GM12878 (cell line): Measurements from ENCODE around the gene KLKB1. TPM values are rescaled to one million over a fixed set of nuclear protein-coding genes. Genes with fewer than 3 reads are reported as not detected.

Source experiments
- ATAC-seq: fragments of 200-7000 bp; cut with Tn5 transposase; 3 replicates; pipeline ENCODE4 v1.9.1; 2020; ENCODE audit warnings: mild to moderate bottlenecking, moderate library complexity
- BruUV-seq: library from RNA; stranded (reverse); fragments of 400-500 nt; replicated peaks from 2 replicates; lab custom pipeline; 2021; lab: Mats Ljungman, UMichigan
- CTCF ChIA-PET: fragments of 300-600 bp; sonication (Branson Sonifier 250); formaldehyde crosslinking; extraction: SDS; loops from one replicate; lab custom pipeline; 2021; ENCODE audit warnings: inconsistent platforms; lab: Yijun Ruan, JAX
- POLR2A ChIA-PET: fragments of 350-600 bp; formaldehyde crosslinking; extraction: SDS; loops from one replicate; lab custom pipeline; 2021; ENCODE audit warnings: inconsistent platforms; lab: Charles Lee
- RAD21 ChIA-PET: fragments of 300-600 bp; sonication (Branson Sonifier 250); formaldehyde crosslinking; loops from one replicate; lab custom pipeline; 2023; ENCODE audit warnings: antibody characterized with exemption; ENCODE audit not compliant: unreplicated experiment; lab: Charles Lee
- SMC1A ChIA-PET: fragments of 300-600 bp; sonication (Branson Sonifier 250); formaldehyde crosslinking; loops from one replicate; lab custom pipeline; 2023; ENCODE audit not compliant: unreplicated experiment, uncharacterized antibody; lab: Charles Lee
- DNase-seq: peaks from one replicate; pipeline ENCODE4 v3.0.0-alpha.2; 2011; ENCODE audit warnings: low read depth, low spot score
- FAIRE-seq: peaks from 3 replicates; lab custom pipeline; 2011; peaks lifted over from hg19 to GRCh38; lab: Jason Lieb, UNC
- H2AFZ ChIP-seq: 2 replicates; pipeline ENCODE4 v1.6.0; 2011; ENCODE audit warnings: low read depth, low read length, control low read depth; ENCODE audit not compliant: control insufficient read depth
- H3K27ac ChIP-seq: 2 replicates; pipeline ENCODE4 v1.5.1; 2011; ENCODE audit warnings: control low read depth; ENCODE audit not compliant: control insufficient read depth, insufficient read depth
- H3K27me3 ChIP-seq, 2 experiments: replicated peaks in 1 of 2; 2 replicates each; pipeline versions ENCODE4 v1.6.0 to v1.6.1; 2011; ENCODE audit warnings: low read length in 1 of 2; ENCODE audit not compliant: control insufficient read depth in 2 of 2, insufficient read depth in 2 of 2
- H3K36me3 ChIP-seq, 2 experiments: 2 replicates each; pipeline ENCODE4 v1.5.1; 2011; ENCODE audit warnings: low read length in 1 of 2; ENCODE audit not compliant: control insufficient read depth in 2 of 2, insufficient read depth in 2 of 2
- H3K4me1 ChIP-seq: 2 replicates; pipeline ENCODE4 v1.6.1; 2011; ENCODE audit warnings: mild to moderate bottlenecking, low read length, moderate library complexity, mixed read lengths; ENCODE audit not compliant: control insufficient read depth, insufficient read depth
- H3K4me2 ChIP-seq: 2 replicates; pipeline ENCODE4 v1.6.0; 2011; ENCODE audit warnings: control low read depth; ENCODE audit not compliant: control insufficient read depth, insufficient read depth
- H3K4me3 ChIP-seq: fragments of 200-600 bp; sonication (generic); 2 replicates; pipeline ENCODE4 v1.5.1; 2016
- H3K79me2 ChIP-seq: 2 replicates; pipeline ENCODE4 v1.6.0; 2011; ENCODE audit warnings: low read length; ENCODE audit not compliant: control insufficient read depth, insufficient read depth
- H3K9ac ChIP-seq: 2 replicates; pipeline ENCODE4 v1.8.0; 2011; ENCODE audit warnings: low read length, control low read depth, mixed read lengths; ENCODE audit not compliant: control insufficient read depth, insufficient read depth
- H3K9me3 ChIP-seq: replicated peaks from 3 replicates; pipeline ENCODE4 v1.5.1; 2011; ENCODE audit warnings: mild to moderate bottlenecking, low read length; ENCODE audit not compliant: control insufficient read depth, insufficient read depth
- H4K20me1 ChIP-seq: 2 replicates; pipeline ENCODE4 v1.6.0; 2011; ENCODE audit not compliant: control insufficient read depth, insufficient read depth
- BACH1 ChIP-seq: fragments of 450-650 bp; IDR thresholded peaks from 2 replicates; pipeline ENCODE4 v1.6.1; 2017; ENCODE audit warnings: mild to moderate bottlenecking, borderline replicate concordance
- BHLHE40 ChIP-seq, 2 experiments: fragments of 450-650 bp in 1 of 2; IDR thresholded peaks; 2 replicates each; pipeline ENCODE4 v1.6.1; 2011 to 2017; ENCODE audit warnings: low read depth in 2 of 2, borderline replicate concordance in 1 of 2, improper control_type of control experiment in 1 of 2, low read length in 1 of 2, mild to moderate bottlenecking in 1 of 2
- BMI1 ChIP-seq: fragments of 450-650 bp; IDR thresholded peaks from 2 replicates; pipeline ENCODE4 v1.6.1; 2016; ENCODE audit warnings: mild to moderate bottlenecking, moderate library complexity, borderline replicate concordance
- CHD1 ChIP-seq: IDR thresholded peaks from 2 replicates; pipeline ENCODE4 v1.6.1; 2012; ENCODE audit warnings: low read depth, low read length, improper control_type of control experiment
- EGR1 ChIP-seq, 2 experiments: IDR thresholded peaks; 1 replicate in 1 of 2; 2 replicates in 1 of 2; pipeline ENCODE4 v1.6.1; 2011 to 2012; ENCODE audit warnings: low read depth in 2 of 2, low read length in 2 of 2, borderline replicate concordance in 1 of 2, mild to moderate bottlenecking in 1 of 2, moderate library complexity in 1 of 2
- IKZF2 ChIP-seq, 2 experiments: fragments of 450-650 bp; IDR thresholded peaks; 2 replicates each; pipeline ENCODE4 v1.6.1; 2017; ENCODE audit warnings: mild to moderate bottlenecking in 2 of 2, moderate library complexity in 2 of 2
- IRF5 ChIP-seq: fragments of 450-650 bp; IDR thresholded peaks from 2 replicates; pipeline ENCODE4 v1.6.1; 2017; ENCODE audit warnings: borderline replicate concordance
- JUND ChIP-seq: IDR thresholded peaks from 2 replicates; pipeline ENCODE4 v1.6.1; 2012; ENCODE audit warnings: low read depth, mild to moderate bottlenecking, low read length, improper control_type of control experiment, moderate library complexity
- MTA2 ChIP-seq: fragments of 450-650 bp; IDR thresholded peaks from 2 replicates; pipeline ENCODE4 v1.6.1; 2016; ENCODE audit warnings: low read depth, mild to moderate bottlenecking, moderate library complexity
- NBN ChIP-seq: fragments of 450-650 bp; IDR thresholded peaks from 2 replicates; pipeline ENCODE4 v1.6.1; 2016
- PAX8 ChIP-seq: fragments of 450-650 bp; IDR thresholded peaks from 2 replicates; pipeline ENCODE4 v1.6.1; 2017; ENCODE audit warnings: mild to moderate bottlenecking, moderate library complexity
- PBX3 ChIP-seq: IDR thresholded peaks from 2 replicates; pipeline ENCODE4 v1.6.1; 2011; ENCODE audit warnings: mild to moderate bottlenecking, low read depth, low read length, moderate library complexity; ENCODE audit not compliant: insufficient replicate concordance
- POLR2A ChIP-seq: IDR thresholded peaks from 2 replicates; pipeline ENCODE4 v1.6.1; 2011; ENCODE audit warnings: low read depth, mild to moderate bottlenecking, low read length
- USF1 ChIP-seq: IDR thresholded peaks from 2 replicates; pipeline ENCODE4 v1.6.1; 2011; ENCODE audit warnings: borderline replicate concordance, low read depth, mild to moderate bottlenecking, moderate library complexity, mixed read lengths, low read length; ENCODE audit not compliant: insufficient read depth; ENCODE audit errors: extremely low read length
- YY1 ChIP-seq: IDR thresholded peaks from 2 replicates; pipeline ENCODE4 v1.6.1; 2011; ENCODE audit warnings: low read depth, mild to moderate bottlenecking, low read length
- ZBED1 ChIP-seq: IDR thresholded peaks from 2 replicates; pipeline ENCODE4 v1.6.1; 2016; ENCODE audit warnings: borderline replicate concordance
- WGBS: methylation state at CpG from one replicate; pipeline ENCODE4 v1.1.6; 2016; ENCODE audit warnings: low lambda C conversion rate; ENCODE audit not compliant: insufficient replicate concordance, insufficient coverage; ENCODE audit errors: missing lambda C conversion rate; 5-methylcytosine and 5-hydroxymethylcytosine counted together
- in situ Hi-C: fragments of 300-500 bp; cut with MboI; formaldehyde crosslinking; loops from 9 replicates; pipeline ENCODE4 v1.14.3; 2018; ENCODE audit warnings: mixed read lengths
- intact Hi-C: fragments of 100-400 bp; cut with micrococcal nuclease; formaldehyde crosslinking; loops from one replicate; pipeline ENCODE4 v1.14.2; 2022; ENCODE audit not compliant: unreplicated experiment
- polyA plus RNA-seq, 11 experiments: library from polyadenylated mRNA; depleted of rRNA in 4 of 11; unstranded in 6 of 11; stranded (reverse) in 5 of 11; fragments of >200 nt; fragmentation: Nextera tagmentation in 4 of 11; fragmentation: Illumina TruSeq in 1 of 11; extraction: Ambion mirVana in 4 of 11; extraction: Trizol in 1 of 11; gene quantifications; 1 replicate in 1 of 11; 2 replicates in 10 of 11; pipeline versions ENCODE4 v1.2.1 to v1.2.3, GENCODE V29; 2011 to 2016; ENCODE audit warnings: inconsistent platforms in 2 of 11, missing spikeins in 2 of 11, low read depth in 1 of 11
- total RNA-seq, 4 experiments: library from RNA; depleted of rRNA in 3 of 4; stranded (reverse); fragments of >200 nt in 3 of 4; fragmentation: Illumina TruSeq in 1 of 4; extraction: Trizol in 1 of 4; gene quantifications; 2 replicates each; pipeline versions ENCODE4 v1.2.1 to v1.2.3, GENCODE V29; 2013 to 2021

The KLKB1 gene
- total and polyA plus RNA-seq, 10 of the 15 experiments (the other 5 are each of a cell fraction or from before 2014, with no cell fraction given), result 0.04 TPM; not detected in 9

- ChIA-PET CTCF (no interaction called here), SMC1A (interaction anchor here (0.9 kb wide), 1 partner anchor 11 kb away, joined by 3 read pairs; no protein-coding TSS in a partner anchor)
Measured at GRCh38 chr4:186307497-186307896, 80.2 kb downstream of the KLKB1 start.

More at GRCh38 chr4:186307497-186307896, 80.2 kb downstream of the KLKB1 start:
- no peak overlapping the region for H3K4me3 ChIP-seq
- no peak for TF ChIP-seq MTA2
- no peak for TF ChIP-seq JUND
- TF ChIP-seq NBN, result no peak
- TF ChIP-seq IRF5, result no peak
- TF ChIP-seq BHLHE40 (IDR thresholded peaks at IDR 0.05; ENCODE audit: borderline replicate concordance in 1 of 2, low read depth in 2 of 2, low read length in 1 of 2), result no peak
- no peak for TF ChIP-seq EGR1 (IDR thresholded peaks at IDR 0.05; ENCODE audit: borderline replicate concordance in 1 of 2, low read depth in 2 of 2, low read length in 2 of 2)
- TF ChIP-seq PBX3, result no peak
- TF ChIP-seq PAX8, result no peak
- TF ChIP-seq CHD1, result no peak
- no peak for TF ChIP-seq POLR2A
- TF ChIP-seq ZBED1, result no peak
- no peak for TF ChIP-seq USF1
- TF ChIP-seq BMI1, result no peak
- TF ChIP-seq IKZF2 (IDR thresholded peaks at IDR 0.05), result no peak
- no peak for TF ChIP-seq YY1
- no peak for TF ChIP-seq BACH1
- H3K9ac ChIP-seq, result no peak overlapping the region
- POLR2A ChIA-PET, result no interaction called here
- 0% methylated on average over 4 of the region's 4 CpGs for WGBS
- no peaks in the 10 kb centered on the region for H3K36me3 ChIP-seq
- no peaks in the 10 kb centered on the region for H3K27me3 ChIP-seq
- H3K9me3 ChIP-seq, result no peaks in the 10 kb centered on the region
- in situ Hi-C loops, result no loop called here
- H3K4me1 ChIP-seq, result no peaks in the 10 kb centered on the region
- RAD21 ChIA-PET, result no interaction called here
- H4K20me1 ChIP-seq, result no peaks in the 10 kb centered on the region
- DNase-seq, result no peak
- no peak overlapping the region for H2AFZ ChIP-seq
- no peak overlapping the region for H3K4me2 ChIP-seq
- no TSS peak for BruUV-seq
- intact Hi-C loops, result no loop called here
- FAIRE-seq, result no peak
- no peak overlapping the region for H3K27ac ChIP-seq
- ATAC-seq, result no peak
- no peaks in the 10 kb centered on the region for H3K79me2 ChIP-seq
